ENCODE data around the gene ALOX12.

The ALOX12 gene

GRCh38 chr17:7002288-7003047 lies 6.6 kb downstream of the ALOX12 start:
- no peak for DNase-seq (ENCODE audit: low spot score)

- no peak for DNase-seq (ENCODE audit: low spot score)
Observed at GRCh38 chr17:7003745-7004144, 7.9 kb downstream of the ALOX12 start.

GRCh38 chr17:7004398-7005253 lies 8.8 kb downstream of the ALOX12 start:
- peak; percentile 77 for DNase-seq (ENCODE audit: low spot score)

GRCh38 chr17:7005716-7006115 lies 9.9 kb downstream of the ALOX12 start:
- no peak for DNase-seq (ENCODE audit: low spot score)

GRCh38 chr17:7007143-7007542 lies 11.3 kb downstream of the ALOX12 start:
- DNase-seq (ENCODE audit: low spot score) = no peak

- no peak for DNase-seq (ENCODE audit: low spot score)
Observed at GRCh38 chr17:7010523-7010922, 14.7 kb downstream of the ALOX12 start.

GRCh38 chr17:7011415-7011814 lies 15.6 kb downstream of the ALOX12 start:
- DNase-seq (ENCODE audit: low spot score) = no peak

- no peak for DNase-seq (ENCODE audit: low spot score)
Observed at GRCh38 chr17:7011942-7012254, 16.0 kb downstream of the ALOX12 start.

- peak; percentile 93 for DNase-seq (ENCODE audit: low spot score)
Observed at GRCh38 chr17:7014261-7014994, 18.6 kb downstream of the ALOX12 start.

- DNase-seq (ENCODE audit: low spot score) = no peak
Observed at GRCh38 chr17:7014995-7015958, 19.4 kb downstream of the ALOX12 start.

- no peak for DNase-seq (ENCODE audit: low spot score)
Observed at GRCh38 chr17:7016418-7016817, 20.6 kb downstream of the ALOX12 start.

- no peak for DNase-seq (ENCODE audit: low spot score)
Observed at GRCh38 chr17:7016886-7017826, 21.3 kb downstream of the ALOX12 start.

GRCh38 chr17:7017827-7018200 lies 22.0 kb downstream of the ALOX12 start:
- DNase-seq (ENCODE audit: low spot score) = no peak

GRCh38 chr17:7018331-7018964 lies 22.6 kb downstream of the ALOX12 start:
- DNase-seq (ENCODE audit: low spot score) = no peak

GRCh38 chr17:7019367-7019766 lies 23.5 kb downstream of the ALOX12 start:
- DNase-seq (ENCODE audit: low spot score) = no peak

GRCh38 chr17:7019839-7020519 lies 24.1 kb downstream of the ALOX12 start:
- no peak for DNase-seq (ENCODE audit: low spot score)

- no peak for DNase-seq (ENCODE audit: low spot score)
Observed at GRCh38 chr17:7020894-7021664, 25.2 kb downstream of the ALOX12 start.

GRCh38 chr17:7021993-7022778 lies 26.3 kb downstream of the ALOX12 start:
- peak; percentile 73 for DNase-seq (ENCODE audit: low spot score)

All from NAMALWA (cell line).